GM20000 (cell line): Measurements from ENCODE around the gene LOXL3.

Experiments used
- DNase-seq: peaks from one replicate; pipeline ENCODE4 v3.0.0; 2012; ENCODE audit warnings: low spot score
- CTCF ChIP-seq: IDR thresholded peaks from 2 replicates; pipeline ENCODE4 v1.5.1; 2012; ENCODE audit warnings: mild to moderate bottlenecking, control low read depth; ENCODE audit errors: extremely low read depth, missing control alignments

LOXL3 gene

GRCh38 chr2:74572178-74572925 lies 18.6 kb upstream of the LOXL3 start:
- DNase-seq, result no peak
- no peak for TF ChIP-seq CTCF

GRCh38 chr2:74571058-74571457 lies 17.3 kb upstream of the LOXL3 start:
- peak; percentile 69 for DNase-seq
- no peak for TF ChIP-seq CTCF

- no peak for TF ChIP-seq CTCF
- no peak for DNase-seq
Measured at GRCh38 chr2:74569686-74570085, 15.9 kb upstream of the LOXL3 start.

DNA sequence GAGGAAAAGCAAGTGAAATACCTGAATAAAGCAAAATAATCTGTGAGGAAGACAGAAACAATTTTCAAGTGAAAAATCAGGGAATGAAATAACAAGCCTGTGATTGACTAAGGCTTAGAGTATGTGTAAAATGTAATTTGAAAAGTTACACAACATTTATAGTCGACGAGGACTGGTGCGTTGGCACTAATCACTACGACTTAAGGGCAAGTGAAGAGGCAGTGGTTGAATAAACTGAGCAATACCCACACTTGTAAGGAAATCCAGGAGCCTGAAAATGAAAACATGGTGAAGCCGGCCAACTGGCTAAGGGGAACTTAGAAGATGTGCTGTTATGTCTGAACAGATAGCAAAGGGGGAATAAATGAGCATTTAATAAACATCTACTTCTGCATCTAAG lies 14.1 kb upstream of the LOXL3 start:
- TF ChIP-seq CTCF, result no peak
- DNase-seq, result no peak

DNA sequence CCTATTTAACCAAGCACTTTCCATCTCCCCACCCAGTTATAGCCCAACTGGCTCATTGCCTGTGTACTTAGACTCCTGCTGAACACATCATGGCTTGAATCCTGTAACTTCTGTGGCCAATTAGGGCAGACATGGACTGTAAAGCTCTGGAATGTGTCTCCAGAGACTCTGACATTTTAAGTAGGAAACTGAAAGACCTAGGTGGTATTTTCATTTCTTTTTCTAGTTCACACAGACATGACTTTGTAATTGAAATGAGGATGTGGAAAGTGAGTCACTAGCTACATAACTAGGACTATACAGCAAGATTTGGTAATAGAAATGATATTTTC lies 13.0 kb upstream of the LOXL3 start:
- no peak for TF ChIP-seq CTCF
- no peak for DNase-seq

- TF ChIP-seq CTCF, result no peak
- no peak for DNase-seq
Measured at GRCh38 chr2:74566076-74566753, 12.5 kb upstream of the LOXL3 start.

GRCh38 chr2:74564222-74564621 lies 10.5 kb upstream of the LOXL3 start:
- DNase-seq, result no peak
- no peak for TF ChIP-seq CTCF
